ENCODE measurements around the gene DUSP3.

Gene DUSP3

DNA sequence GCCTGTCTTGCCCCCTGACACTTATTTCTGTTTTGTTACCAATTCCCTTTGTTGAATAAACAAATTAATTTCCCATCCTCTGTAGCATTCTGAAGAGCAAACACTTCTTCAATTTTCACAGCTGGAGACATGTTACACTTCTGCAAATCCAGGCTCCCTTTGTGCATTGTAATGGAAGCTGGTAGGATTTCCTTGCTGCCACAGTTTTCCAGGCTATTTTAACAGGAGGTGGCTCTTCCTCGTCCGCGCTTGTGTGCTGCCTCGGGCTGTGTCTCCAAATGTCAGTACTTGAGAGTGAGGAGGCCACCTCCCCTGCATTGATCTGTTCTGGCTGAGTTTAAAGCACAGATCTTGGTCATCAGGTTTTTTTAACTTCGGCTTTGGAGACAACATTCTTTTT lies 60.2 kb downstream of the DUSP3 start:
- H3K27me3 ChIP-seq (replicated peaks): no peaks in the 10 kb centered on the region
- H3K27ac ChIP-seq: no peak overlapping the region

DNA sequence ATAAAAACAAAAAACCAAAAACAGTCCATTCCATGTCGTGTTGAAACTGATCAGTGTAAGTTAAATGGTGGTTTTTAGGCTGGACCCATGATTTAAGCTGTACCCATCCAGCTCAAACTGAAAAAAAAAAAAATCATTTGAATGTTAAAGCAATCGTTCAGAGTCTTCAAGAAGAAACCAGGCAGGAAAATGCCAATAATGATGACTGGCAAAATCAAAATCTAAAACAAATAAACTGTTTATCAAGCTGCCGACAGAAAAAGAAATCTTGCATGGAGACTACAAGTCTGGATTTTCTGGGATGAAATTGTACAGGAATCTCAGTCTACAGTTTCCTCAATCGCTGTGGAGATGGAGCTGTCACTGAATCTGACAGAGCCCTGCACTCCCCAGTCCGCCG lies 60.9 kb downstream of the DUSP3 start:
- DNase-seq: no peak

More for the DNA sequence above, 60.2 kb downstream of the DUSP3 start:
- Histone ChIP-seq H3K36me3 (replicated peaks) (no peaks in the 10 kb centered on the region), H3K4me3 (ENCODE audit: low read depth, low read length) (no peak overlapping the region)
- no peak for DNase-seq
- TF ChIP-seq CTCF (IDR thresholded peaks at IDR 0.05; ENCODE audit: low read depth, low read length, missing control alignments): no peak
- in situ Hi-C loops (cut with HindIII; ENCODE audit: low pct_ligation_motif_present, low sequenced_read_pairs): no loop called here

More for the DNA sequence above, 60.9 kb downstream of the DUSP3 start:
- H3K4me3 ChIP-seq (ENCODE audit: low read depth, low read length): no peak overlapping the region
- H3K27me3 ChIP-seq (replicated peaks): no peaks in the 10 kb centered on the region
- in situ Hi-C loops (cut with HindIII; ENCODE audit: low pct_ligation_motif_present, low sequenced_read_pairs): no loop called here
- no peak overlapping the region for H3K27ac ChIP-seq
- TF ChIP-seq CTCF (IDR thresholded peaks at IDR 0.05; ENCODE audit: low read depth, low read length, missing control alignments): no peak
- H3K36me3 ChIP-seq (replicated peaks): no peaks in the 10 kb centered on the region
